Pancreas (tissue), 10 donors: ENCODE data around the gene SETD2. TPM values are rescaled to one million over a fixed set of nuclear protein-coding genes. Genes with fewer than 3 reads are reported as not detected.
"Not testable (repeated sequence)": the region's sequence is repeated elsewhere in the genome, so short reads cannot be mapped to it uniquely, and the experiment has no call there.

Experiments
- ATAC-seq, 4 donors: fragments of 200-7000 bp; cut with Tn5 transposase; one replicate each; pipeline versions ENCODE4 v1.8.0 to v1.9.1; 2020; ENCODE audit warnings: mild to moderate bottlenecking in 4 of 4, moderate library complexity in 4 of 4
- DNase-seq, 6 donors: peaks; one replicate each; pipeline ENCODE4 v3.0.0-alpha.2; 2020
- FAIRE-seq: peaks from 2 replicates; lab custom pipeline; 2012; peaks lifted over from hg19 to GRCh38; lab: Jason Lieb, UNC
- H3K27ac ChIP-seq, 4 donors: fragments of 200-600 bp; sonication (generic); 1 replicate in 3 of 4; 2 replicates in 1 of 4; pipeline versions ENCODE4 v1.5.0 to v1.8.0; 2020
- H3K27me3 ChIP-seq, 4 donors: fragments of 200-600 bp; one replicate each; pipeline ENCODE4 v1.8.0; 2021
- H3K36me3 ChIP-seq, 3 donors: fragments of 200-600 bp; sonication (generic) in 1 of 3; one replicate each; pipeline versions ENCODE4 v1.5.0 to v1.8.0; 2020 to 2021
- H3K4me1 ChIP-seq, 3 donors: fragments of 200-600 bp; one replicate each; pipeline ENCODE4 v1.8.0; 2021
- H3K4me3 ChIP-seq, 4 donors: fragments of 200-600 bp; sonication (generic) in 2 of 4; one replicate each; pipeline versions ENCODE4 v1.5.0 to v1.8.0; 2020 to 2021
- H3K9me3 ChIP-seq, 4 donors: fragments of 200-600 bp; one replicate each; pipeline ENCODE4 v1.8.0; 2021
- CTCF ChIP-seq, 4 donors: fragments of 200-600 bp; sonication (generic) in 3 of 4; IDR thresholded peaks; one replicate each; pipeline versions ENCODE4 v1.5.0 to v1.8.0; 2021; ENCODE audit warnings: antibody characterized with exemption in 4 of 4
- WGBS, 2 donors: extraction: QIAGEN DNeasy Blood & Tissue Kit; methylation state at CpG; one replicate each; pipeline ENCODE4 v1.1.7; 2013; 5-methylcytosine and 5-hydroxymethylcytosine counted together
- intact Hi-C, 3 donors: fragments of 100-400 bp; cut with DNase I; formaldehyde crosslinking; loops; one replicate each; pipeline versions ENCODE4 v1.11.1 to v1.14.2; 2022
- polyA plus RNA-seq, 2 donors: library from polyadenylated mRNA; stranded (reverse); fragments of 200-250 nt; gene quantifications; one replicate each; pipeline ENCODE4 v1.2.3, GENCODE V29; 2013
- total RNA-seq, 6 donors: library from RNA; stranded (reverse); fragmentation: NEBNext Ultra II Directional in 4 of 6; extraction: Animal tissue kit (Norgen Biotek cat#: 25700) in 4 of 6; gene quantifications; one replicate each; pipeline versions ENCODE4 v1.2.1 to v1.2.4, GENCODE V29; 2021 to 2023
- donor health status: healthy with polysubstance abuse.
- donor health status: DM: no; HTN: no; CAD: no; lungs with moderate emphysema.
- donor health status: DM: no; HTN: no; CAD: no.
- donor health status: control.
- donor health status: control.
- donor health status: Bipolar disorder and iron deficiency.
- donor health status: DM: yes; HTN: yes; CAD: no.
- donor health status: DM: no; HTN: no; CAD: no.
- donor health status: DM: no; HTN: no; CAD: no.
- donor health status: DM: yes; HTN: yes; CAD: no.

SETD2 gene, protein sequence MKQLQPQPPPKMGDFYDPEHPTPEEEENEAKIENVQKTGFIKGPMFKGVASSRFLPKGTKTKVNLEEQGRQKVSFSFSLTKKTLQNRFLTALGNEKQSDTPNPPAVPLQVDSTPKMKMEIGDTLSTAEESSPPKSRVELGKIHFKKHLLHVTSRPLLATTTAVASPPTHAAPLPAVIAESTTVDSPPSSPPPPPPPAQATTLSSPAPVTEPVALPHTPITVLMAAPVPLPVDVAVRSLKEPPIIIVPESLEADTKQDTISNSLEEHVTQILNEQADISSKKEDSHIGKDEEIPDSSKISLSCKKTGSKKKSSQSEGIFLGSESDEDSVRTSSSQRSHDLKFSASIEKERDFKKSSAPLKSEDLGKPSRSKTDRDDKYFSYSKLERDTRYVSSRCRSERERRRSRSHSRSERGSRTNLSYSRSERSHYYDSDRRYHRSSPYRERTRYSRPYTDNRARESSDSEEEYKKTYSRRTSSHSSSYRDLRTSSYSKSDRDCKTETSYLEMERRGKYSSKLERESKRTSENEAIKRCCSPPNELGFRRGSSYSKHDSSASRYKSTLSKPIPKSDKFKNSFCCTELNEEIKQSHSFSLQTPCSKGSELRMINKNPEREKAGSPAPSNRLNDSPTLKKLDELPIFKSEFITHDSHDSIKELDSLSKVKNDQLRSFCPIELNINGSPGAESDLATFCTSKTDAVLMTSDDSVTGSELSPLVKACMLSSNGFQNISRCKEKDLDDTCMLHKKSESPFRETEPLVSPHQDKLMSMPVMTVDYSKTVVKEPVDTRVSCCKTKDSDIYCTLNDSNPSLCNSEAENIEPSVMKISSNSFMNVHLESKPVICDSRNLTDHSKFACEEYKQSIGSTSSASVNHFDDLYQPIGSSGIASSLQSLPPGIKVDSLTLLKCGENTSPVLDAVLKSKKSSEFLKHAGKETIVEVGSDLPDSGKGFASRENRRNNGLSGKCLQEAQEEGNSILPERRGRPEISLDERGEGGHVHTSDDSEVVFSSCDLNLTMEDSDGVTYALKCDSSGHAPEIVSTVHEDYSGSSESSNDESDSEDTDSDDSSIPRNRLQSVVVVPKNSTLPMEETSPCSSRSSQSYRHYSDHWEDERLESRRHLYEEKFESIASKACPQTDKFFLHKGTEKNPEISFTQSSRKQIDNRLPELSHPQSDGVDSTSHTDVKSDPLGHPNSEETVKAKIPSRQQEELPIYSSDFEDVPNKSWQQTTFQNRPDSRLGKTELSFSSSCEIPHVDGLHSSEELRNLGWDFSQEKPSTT (N-terminal part only)
- 10 to 100 TPM; 20.5 to 35.3 (median 22.3) TPM for total RNA-seq
- 10 to 100 TPM in 1 of 2 donors, 1 to 10 TPM in 1; 9.6 to 13.8 TPM for polyA plus RNA-seq

- Histone ChIP-seq H3K4me3 (peak within 1 kb of the TSS; percentile 90 to 97 (median 92)), H3K4me1 (peaks cover 15 to 44% (median 32%) of the 10 kb centered on the region in 3 donors), H3K27me3 (no peaks in the 10 kb centered on the region), H3K9me3 (no peaks in the 10 kb centered on the region), H3K27ac (peak within 1 kb of the TSS; percentile 90 to 95 (median 93)), H3K36me3 (no peaks in the 10 kb centered on the region)
- intact Hi-C loops = no loop called here
- whole genome bisulfite sequencing, 2 donors = 0% methylated on average over 59 to 81 of the region's 95 CpGs
- peak; percentile 94 to 99 (median 96) for DNase-seq
- FAIRE-seq = no peak
- no peak for TF ChIP-seq CTCF (IDR thresholded peaks at IDR 0.05)
- ATAC-seq = peak; percentile 91 to 96 (median 92)
These were observed at the start of gene SETD2 for GRCh38 chr3:47164007-47164881. Gene SETD2 (minus strand): TSS chr3:47164113. CDS start chr3:47163924, 189 bp downstream.

GRCh38 chr3:47210863-47211405 is 47.0 kb upstream of the SETD2 start:
- Histone ChIP-seq H3K4me3 (no peak overlapping the region), H3K9me3 (no peaks in the 10 kb centered on the region), H3K36me3 (no peaks in the 10 kb centered on the region), H3K27ac (no peak overlapping the region), H3K27me3 (no peaks in the 10 kb centered on the region), H3K4me1 (no peaks in the 10 kb centered on the region)
- WGBS, 2 donors = 90 to 98% methylated on average over 3 of the region's 3 CpGs
- TF ChIP-seq CTCF (IDR thresholded peaks at IDR 0.05) = no peak
- ATAC-seq = no peak
- no peak for DNase-seq
- no peak for FAIRE-seq
- intact Hi-C loops = no loop called here

DNA sequence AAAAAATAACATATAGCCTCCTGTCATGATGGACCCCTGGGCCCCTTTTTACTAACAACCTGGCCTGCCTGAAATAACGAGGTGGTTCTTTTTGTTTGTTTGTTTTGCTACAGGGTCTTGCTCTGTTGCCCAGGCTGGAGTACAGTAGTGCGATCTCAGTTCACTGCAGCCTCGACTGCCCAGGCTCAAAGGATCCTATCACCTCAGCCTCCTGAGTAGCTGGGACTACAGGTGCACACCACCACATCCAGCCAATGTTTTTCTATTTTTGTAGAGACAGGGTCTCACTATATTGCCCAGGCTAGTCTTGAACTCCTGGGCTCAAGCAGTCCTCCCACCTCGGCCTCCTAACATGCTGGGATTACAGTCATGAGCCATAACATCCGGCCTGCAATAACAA is 42.1 kb upstream of the SETD2 start:
- H3K4me1 ChIP-seq, ATAC-seq, H3K27me3 ChIP-seq, H3K9me3 ChIP-seq, H3K27ac ChIP-seq, DNase-seq, intact Hi-C loops, FAIRE-seq, H3K4me3 ChIP-seq, H3K36me3 ChIP-seq: not testable (repeated sequence)
- 89 to 90% methylated on average over 5 of the region's 5 CpGs for WGBS, 2 donors

DNA sequence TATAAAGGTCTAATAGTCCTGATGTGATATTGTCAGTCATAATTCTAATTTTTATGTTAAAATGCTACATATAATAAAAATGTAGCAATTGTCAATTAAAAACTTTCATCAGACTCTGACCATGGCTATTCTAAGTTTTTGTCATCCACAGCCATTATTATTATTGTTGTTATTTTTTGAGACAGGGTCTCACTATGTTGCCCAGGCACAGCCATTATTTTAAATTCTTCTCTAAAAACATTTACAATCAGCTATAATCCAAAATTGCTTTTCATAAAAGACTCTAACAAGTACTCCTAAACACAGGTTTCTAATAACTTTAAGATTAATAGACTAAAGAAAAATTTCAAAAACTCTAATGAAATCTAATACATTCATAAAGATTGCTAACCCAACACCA is 41.0 kb upstream of the SETD2 start:
- intact Hi-C loops = no loop called here
- Histone ChIP-seq H3K9me3 (no peaks in the 10 kb centered on the region), H3K27ac (no peak overlapping the region), H3K36me3 (no peaks in the 10 kb centered on the region), H3K27me3 (no peaks in the 10 kb centered on the region), H3K4me1 (no peaks in the 10 kb centered on the region), H3K4me3 (no peak overlapping the region)
- no peak for FAIRE-seq
- no peak for DNase-seq
- ATAC-seq = no peak
- no peak for TF ChIP-seq CTCF (IDR thresholded peaks at IDR 0.05)
